ENCODE results near the gene COL13A1.
A peak's percentile ranks its signal among the peaks of the same experiment; 100 is the strongest.

COL13A1 gene

GRCh38 chr10:69792341-69792740, 9.4 kb upstream of the COL13A1 start:
- DNase-seq, result no peak

DNA sequence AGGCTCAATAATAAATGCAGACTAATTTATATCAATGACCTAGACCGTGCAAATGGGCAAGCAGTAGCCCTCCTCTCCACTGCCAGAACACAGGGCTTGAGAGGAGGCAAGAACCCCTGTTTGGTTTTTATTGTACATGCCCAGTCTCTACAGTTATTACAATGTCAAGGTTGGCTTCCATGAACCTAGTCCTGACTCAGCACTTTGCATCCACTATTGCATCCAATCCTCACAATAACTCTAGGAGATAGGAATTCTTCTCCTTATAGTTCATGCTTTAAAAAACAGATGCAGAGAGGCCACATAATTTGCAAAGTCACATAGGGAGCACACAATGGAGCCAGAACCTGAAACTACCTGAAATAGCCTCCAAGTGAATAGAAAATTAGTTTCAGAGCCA, 7.0 kb upstream of the COL13A1 start:
- no peak for DNase-seq

- DNase-seq, result no peak
Observed at GRCh38 chr10:69795242-69795934, 6.3 kb upstream of the COL13A1 start.

- DNase-seq, result no peak
Observed at GRCh38 chr10:69797959-69798358, 3.7 kb upstream of the COL13A1 start.

DNA sequence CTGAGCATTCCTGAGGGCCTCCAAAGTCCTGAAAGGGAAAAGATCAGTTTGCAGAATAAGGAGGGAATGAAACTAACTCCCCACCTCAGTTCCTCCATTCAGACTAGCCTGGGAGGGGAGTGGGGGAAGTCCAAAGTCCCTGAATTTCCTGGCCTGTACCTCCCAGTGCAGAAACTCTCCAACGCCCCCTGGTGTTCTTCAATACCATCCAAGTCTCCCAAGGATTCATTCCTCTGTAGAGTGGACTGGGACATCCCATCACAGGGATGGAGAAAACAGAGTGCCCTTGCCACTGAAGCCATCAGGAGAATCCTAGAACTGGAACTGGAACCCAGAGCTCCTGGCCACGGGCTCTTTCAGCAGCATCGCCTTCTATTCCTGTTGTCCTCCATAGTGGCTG, 1.6 kb upstream of the COL13A1 start:
- peak; percentile 80 for DNase-seq

DNA sequence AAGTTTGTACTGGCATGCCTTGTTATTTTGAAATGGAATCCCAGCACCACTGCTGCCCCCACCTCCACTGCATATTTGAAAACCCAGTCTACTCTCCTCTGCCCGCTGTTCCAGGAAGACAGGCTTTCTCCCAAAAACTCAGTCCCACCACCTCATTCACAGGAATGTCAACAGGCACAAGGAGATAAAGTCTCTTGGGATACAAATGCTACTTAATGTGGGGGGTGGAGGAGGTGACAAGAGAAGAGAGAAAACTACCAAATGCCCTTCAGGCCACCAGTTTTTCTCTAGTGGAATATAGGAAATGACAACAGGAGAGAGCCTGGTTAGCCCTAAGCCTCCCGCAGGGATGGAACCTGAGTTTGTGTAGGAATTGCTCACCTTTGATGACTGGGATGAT, 1.0 kb upstream of the COL13A1 start:
- DNase-seq, result no peak

- DNase-seq, result peak; percentile 77
Observed at GRCh38 chr10:69801094-69801433, 642 bp upstream of the COL13A1 start.

- peak; percentile 57 for DNase-seq
Observed at GRCh38 chr10:69802424-69803161, 887 bp downstream of the COL13A1 start.

GRCh38 chr10:69803809-69804208, 2.1 kb downstream of the COL13A1 start:
- DNase-seq, result no peak

- DNase-seq, result no peak
Observed at GRCh38 chr10:69804775-69805174, 3.1 kb downstream of the COL13A1 start.

DNA sequence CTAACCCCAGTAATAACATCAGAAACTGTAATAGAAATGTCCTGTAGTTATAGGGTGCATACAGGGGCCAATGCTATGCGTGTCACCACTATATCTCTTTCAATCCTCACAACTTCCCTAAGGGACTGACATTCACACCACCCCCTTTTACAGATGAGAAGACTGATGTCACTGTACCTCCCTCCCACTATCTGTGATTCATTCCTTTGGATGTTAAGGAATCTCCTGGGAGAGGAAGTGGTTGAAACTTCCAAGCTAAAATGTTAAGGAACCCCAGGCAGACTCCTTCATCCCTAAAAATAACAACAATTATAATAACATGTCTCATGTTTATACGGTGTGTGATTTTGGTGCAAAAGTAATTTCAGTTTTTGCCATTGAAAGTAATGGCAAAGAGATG, 5.4 kb downstream of the COL13A1 start:
- DNase-seq, result no peak

- DNase-seq, result peak; percentile 32
Observed at GRCh38 chr10:69807696-69808095, 6.0 kb downstream of the COL13A1 start.

DNA sequence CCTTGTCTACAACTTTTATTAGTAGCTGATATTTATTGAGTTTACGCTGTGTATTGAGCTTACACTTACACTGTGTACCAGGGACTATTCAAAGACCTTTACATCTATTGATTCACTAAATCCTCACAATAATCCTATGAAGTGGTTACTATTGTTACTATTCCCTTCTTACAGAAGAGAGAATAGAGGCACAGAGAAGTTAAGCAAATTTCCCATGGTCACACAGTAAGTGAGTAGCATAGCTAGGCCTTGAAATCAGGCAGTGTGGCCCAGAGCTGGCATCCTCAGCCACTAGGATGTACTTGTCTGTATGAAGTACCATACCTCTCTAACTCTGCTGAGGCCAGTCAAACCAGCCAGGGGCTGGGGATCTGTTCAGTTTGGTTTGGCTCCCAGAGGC, 7.6 kb downstream of the COL13A1 start:
- DNase-seq, result no peak

DNA sequence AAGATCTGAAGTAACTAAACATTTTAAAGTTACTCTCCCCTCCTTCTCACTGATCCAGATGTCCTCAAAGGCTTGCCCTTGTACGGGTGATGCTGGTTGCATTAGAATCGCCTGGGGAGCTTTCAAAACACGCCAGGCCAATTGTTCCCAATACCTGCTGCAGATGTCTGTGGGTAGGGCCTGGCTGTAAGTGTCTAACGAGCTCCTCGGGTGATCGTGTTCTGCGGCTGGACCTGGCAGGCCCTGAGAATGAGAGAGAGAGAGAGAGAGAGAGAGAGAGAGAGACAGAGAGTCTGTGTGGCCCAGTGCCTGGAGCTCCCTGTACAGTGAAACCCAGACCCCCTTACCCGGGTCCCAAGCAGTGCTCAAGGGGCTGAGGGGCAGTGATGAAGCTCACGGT, 8.4 kb downstream of the COL13A1 start:
- no peak for DNase-seq

DNA sequence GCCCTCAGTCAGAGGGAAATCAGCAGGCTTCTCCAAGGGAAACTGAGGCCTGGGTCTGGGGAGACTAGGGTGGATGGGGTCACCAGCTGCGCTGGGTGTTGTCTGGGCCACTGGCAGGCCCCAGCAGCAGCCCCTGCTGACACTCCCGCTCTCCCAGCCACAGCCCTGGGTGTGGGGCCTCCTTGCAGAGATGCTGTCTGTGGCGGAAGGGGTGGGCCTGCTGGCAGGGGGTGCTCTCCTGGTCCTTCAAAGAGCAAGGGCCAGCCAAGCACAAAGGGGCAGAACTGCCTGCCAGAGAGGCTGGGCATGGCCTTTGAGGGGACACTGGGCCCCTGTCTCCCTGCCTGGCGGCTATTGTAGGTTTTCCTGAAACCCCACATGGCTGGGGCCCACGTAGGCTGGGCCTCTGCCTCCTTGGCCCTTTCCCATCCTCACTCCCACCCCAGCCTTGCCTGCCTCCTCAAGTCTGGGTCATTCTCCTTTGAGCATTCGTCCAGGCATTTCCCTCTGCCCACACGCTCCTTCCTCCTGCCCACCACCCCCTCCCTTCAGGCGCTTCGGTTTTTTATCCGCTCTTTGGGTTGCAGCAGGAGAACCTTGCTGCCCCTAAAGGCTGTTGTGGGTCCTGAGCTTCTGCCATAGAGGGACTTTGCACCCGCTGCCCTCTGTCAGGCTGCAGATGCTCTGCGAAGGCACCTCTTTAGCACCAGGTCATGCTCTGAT, 9.1 kb downstream of the COL13A1 start:
- DNase-seq, result no peak

DNA sequence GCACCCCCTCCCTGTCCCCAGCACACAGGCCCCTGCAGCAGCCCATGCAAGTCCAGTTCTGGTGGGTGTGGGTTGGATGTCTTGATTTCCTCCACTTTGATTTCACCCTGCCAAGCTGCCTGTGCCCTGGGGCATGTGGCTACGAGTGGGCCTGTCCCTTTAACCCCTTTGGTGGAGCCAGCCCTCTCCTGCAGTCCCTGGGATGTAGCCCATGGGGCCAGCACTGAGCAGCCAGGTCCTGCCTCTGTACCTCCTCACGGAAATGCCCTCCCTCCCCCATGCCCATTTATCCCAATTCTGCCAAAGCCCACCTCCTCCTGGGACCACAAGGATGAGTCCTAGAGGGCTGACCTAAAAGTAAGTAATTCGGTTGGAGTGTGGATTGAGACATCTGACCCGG, 11.9 kb downstream of the COL13A1 start:
- no peak for DNase-seq

DNA sequence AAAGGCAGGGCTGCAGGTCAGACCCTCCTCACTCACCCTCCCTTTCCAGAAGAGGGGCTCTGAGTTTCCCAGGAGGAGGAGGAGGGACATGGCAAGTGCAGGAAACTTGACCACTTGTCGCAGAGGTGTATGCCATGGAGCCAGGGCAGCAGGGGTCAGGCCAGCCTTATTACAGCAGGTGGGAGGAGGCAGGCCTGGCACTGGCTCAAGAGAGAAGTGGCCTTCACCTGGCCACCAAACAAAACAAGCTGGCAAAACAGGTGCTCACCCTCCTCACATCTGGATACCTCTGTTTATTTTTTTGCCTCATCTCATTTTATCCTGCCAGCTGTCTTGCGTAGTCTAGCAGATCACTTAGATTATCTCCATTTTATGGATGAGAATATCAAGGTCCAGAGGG, 12.5 kb downstream of the COL13A1 start:
- DNase-seq, result peak; percentile 65

GRCh38 chr10:69815104-69815503, 13.4 kb downstream of the COL13A1 start:
- no peak for DNase-seq

DNA sequence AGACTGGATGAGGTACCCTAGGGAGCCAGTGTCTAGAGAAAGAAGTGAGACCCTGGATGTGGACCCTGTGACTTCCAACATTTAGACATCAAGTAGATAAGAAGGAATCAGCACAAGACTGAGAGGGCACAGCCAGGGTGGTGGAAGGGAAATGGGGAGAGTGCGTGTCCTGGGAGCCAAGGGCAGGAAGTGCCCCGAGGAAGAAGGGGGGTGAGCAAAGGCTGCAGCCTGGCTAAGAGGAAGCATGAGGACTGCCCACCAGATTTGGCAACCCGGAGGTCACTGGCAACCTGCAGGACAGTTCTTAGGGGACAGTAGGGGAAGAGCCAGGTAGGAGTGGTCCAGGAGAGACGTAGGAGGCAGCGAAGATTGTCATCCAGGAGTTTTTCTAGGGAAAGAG, 14.8 kb downstream of the COL13A1 start:
- DNase-seq, result no peak

- no peak for DNase-seq
Observed at GRCh38 chr10:69817078-69817581, 15.4 kb downstream of the COL13A1 start.

DNA sequence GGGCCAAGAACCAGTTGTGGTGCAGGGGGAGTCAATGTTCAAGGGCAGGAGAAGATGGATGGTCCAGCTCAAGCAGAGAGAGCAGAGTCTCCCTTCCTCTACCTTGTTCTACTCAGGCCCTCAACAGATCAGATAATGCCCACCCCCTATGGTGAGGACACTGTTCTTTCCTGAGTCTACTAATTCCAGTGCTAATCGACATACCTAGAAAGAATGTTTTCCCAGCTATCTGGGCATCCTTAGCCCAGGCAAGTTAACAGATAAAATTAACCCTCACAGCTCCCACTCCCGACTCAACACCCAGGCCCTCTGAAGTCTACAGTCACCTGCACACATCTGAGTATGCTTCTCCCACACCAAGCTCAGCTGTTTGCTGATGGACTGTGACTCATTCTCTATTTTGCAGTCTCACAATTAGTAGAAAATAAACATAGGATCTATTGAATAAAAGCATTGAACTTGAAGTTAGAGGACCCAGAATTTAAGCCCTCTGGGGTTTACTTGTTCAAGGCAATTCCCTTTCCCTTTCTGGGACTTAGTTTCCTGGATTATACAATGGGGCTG, 17.1 kb downstream of the COL13A1 start:
- DNase-seq, result peak; percentile 36

DNA sequence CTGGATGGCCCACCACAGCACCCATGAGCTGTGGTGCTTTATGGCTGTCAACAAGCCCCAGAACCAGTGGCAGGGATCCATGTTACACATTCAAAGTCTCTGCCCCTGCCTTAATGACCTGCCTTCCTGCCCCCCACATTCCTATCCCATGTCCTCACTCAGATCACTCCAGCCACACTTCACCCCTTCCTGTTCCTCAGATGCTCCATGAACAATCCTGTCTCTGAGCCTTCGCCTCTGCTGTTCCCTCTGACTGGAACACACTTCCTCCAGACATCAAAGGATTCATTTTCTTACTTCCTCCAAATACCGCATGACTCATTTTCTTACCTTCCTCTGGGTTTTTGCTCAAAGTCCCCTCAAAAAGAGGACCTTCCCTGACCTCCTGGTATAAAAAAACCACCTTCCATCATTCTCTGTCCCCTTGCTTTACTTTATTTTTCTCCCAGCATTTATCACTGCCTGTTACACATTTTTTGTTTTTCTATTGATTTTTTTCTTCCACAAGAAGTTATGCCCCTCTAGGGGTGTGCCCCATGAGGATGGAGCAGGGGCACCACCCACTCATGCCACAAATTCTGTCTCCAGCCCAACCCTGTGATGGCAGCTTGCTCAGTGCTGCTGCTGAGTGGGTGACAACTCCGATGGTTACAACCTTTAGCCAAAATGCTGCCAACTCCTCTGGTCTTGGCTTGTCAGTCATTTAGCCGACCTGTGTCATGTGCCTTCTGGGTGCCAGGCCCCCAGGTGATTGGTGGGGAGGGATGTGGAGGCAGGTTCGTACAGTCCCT, 18.2 kb downstream of the COL13A1 start:
- DNase-seq, result no peak

DNA sequence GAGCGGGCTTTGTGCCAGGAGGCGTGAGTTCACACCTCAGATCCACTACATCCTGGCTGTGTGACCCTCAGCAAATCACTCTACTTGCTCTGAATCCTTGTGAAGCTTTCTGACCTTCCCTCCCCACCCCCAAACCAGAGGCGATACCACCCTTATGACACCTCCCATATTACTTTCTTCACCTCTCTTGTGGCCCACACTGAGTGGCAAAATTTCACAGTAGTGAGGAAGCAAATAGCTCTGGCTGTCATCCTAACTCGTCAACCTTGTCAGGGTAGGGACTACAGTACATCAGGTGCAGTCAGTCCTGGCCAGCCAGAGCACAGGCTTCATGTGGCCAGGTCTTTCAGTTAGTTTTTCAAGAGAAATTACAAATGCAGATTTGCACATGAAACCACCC, 19.1 kb downstream of the COL13A1 start:
- DNase-seq, result no peak
